Muscle layer of duodenum (tissue), 2 donors: ENCODE results near the gene KDM4C.

Source experiments
- H3K27ac ChIP-seq: one replicate; pipeline ENCODE4 v1.7.0; 2013; ENCODE audit warnings: mild to moderate bottlenecking, low read length
- H3K27me3 ChIP-seq: one replicate; pipeline ENCODE4 v1.7.0; 2013; ENCODE audit warnings: low read depth, mild to moderate bottlenecking, control low read depth, low read length
- H3K36me3 ChIP-seq, 2 donors: one replicate each; pipeline ENCODE4 v1.7.0; 2013; ENCODE audit warnings: low read length in 2 of 2, control low read depth in 1 of 2, mild to moderate bottlenecking in 1 of 2; ENCODE audit not compliant: insufficient read depth in 2 of 2, control insufficient read depth in 1 of 2
- H3K4me1 ChIP-seq, 2 donors: one replicate each; pipeline ENCODE4 v1.7.0; 2013; ENCODE audit warnings: low read length in 2 of 2, mild to moderate bottlenecking in 2 of 2, control low read depth in 1 of 2, moderate library complexity in 1 of 2; ENCODE audit not compliant: insufficient read depth in 2 of 2, control insufficient read depth in 1 of 2
- H3K4me3 ChIP-seq, 2 donors: one replicate each; pipeline ENCODE4 v1.7.0; 2013; ENCODE audit warnings: low read length in 2 of 2, low read depth in 1 of 2, mild to moderate bottlenecking in 1 of 2
- H3K9me3 ChIP-seq, 2 donors: one replicate each; pipeline ENCODE4 v1.7.0; 2013; ENCODE audit warnings: low read length in 2 of 2, control low read depth in 1 of 2, mild to moderate bottlenecking in 1 of 2; ENCODE audit not compliant: control insufficient read depth in 1 of 2
- donor health status: healthy.

KDM4C gene

GRCh38 chr9:7147121-7148090, 389.6 kb downstream of the KDM4C start:
- Histone ChIP-seq H3K4me3 (no peak overlapping the region), H3K9me3 (no peaks in the 10 kb centered on the region), H3K4me1 (peaks cover 0 to 20% of the 10 kb centered on the region in 2 donors), H3K36me3 (peaks cover 0 to 4% of the 10 kb centered on the region in 2 donors), H3K27me3 (no peaks in the 10 kb centered on the region), H3K27ac (no peak overlapping the region)

GRCh38 chr9:7148243-7148765, 390.5 kb downstream of the KDM4C start:
- Histone ChIP-seq H3K4me1 (peaks cover 0 to 20% of the 10 kb centered on the region in 2 donors), H3K27ac (no peak overlapping the region)

GRCh38 chr9:7149258-7149657, 391.5 kb downstream of the KDM4C start:
- H3K9me3 ChIP-seq = no peaks in the 10 kb centered on the region
- H3K4me1 ChIP-seq = peaks cover 0 to 20% of the 10 kb centered on the region in 2 donors
- H3K36me3 ChIP-seq = peaks cover 0 to 4% of the 10 kb centered on the region in 2 donors
- no peak overlapping the region for H3K4me3 ChIP-seq
- H3K27me3 ChIP-seq = no peaks in the 10 kb centered on the region
- H3K27ac ChIP-seq = no peak overlapping the region

More at GRCh38 chr9:7148243-7148765, 390.5 kb downstream of the KDM4C start:
- peaks cover 0 to 4% of the 10 kb centered on the region in 2 donors for H3K36me3 ChIP-seq
- no peaks in the 10 kb centered on the region for H3K27me3 ChIP-seq
- H3K9me3 ChIP-seq = no peaks in the 10 kb centered on the region
- H3K4me3 ChIP-seq = no peak overlapping the region

GRCh38 chr9:7150153-7150890, 392.5 kb downstream of the KDM4C start:
- no peaks in the 10 kb centered on the region for H3K36me3 ChIP-seq
- H3K9me3 ChIP-seq = no peaks in the 10 kb centered on the region
- no peak overlapping the region for H3K4me3 ChIP-seq
- peaks cover 0 to 20% of the 10 kb centered on the region in 2 donors for H3K4me1 ChIP-seq
- H3K27ac ChIP-seq = no peak overlapping the region
- H3K27me3 ChIP-seq = no peaks in the 10 kb centered on the region

GRCh38 chr9:7153134-7153533, 395.4 kb downstream of the KDM4C start:
- Histone ChIP-seq H3K36me3 (no peaks in the 10 kb centered on the region), H3K4me1 (no peaks in the 10 kb centered on the region), H3K9me3 (no peaks in the 10 kb centered on the region), H3K27me3 (no peaks in the 10 kb centered on the region), H3K27ac (no peak overlapping the region), H3K4me3 (no peak overlapping the region)

- H3K27ac ChIP-seq = no peak overlapping the region
- H3K4me3 ChIP-seq = no peak overlapping the region
- no peaks in the 10 kb centered on the region for H3K27me3 ChIP-seq
- no peaks in the 10 kb centered on the region for H3K36me3 ChIP-seq
- H3K9me3 ChIP-seq = no peaks in the 10 kb centered on the region
- no peaks in the 10 kb centered on the region for H3K4me1 ChIP-seq
Measured at GRCh38 chr9:7153566-7153965, 395.8 kb downstream of the KDM4C start.

GRCh38 chr9:7154003-7154619, 396.3 kb downstream of the KDM4C start:
- no peaks in the 10 kb centered on the region for H3K36me3 ChIP-seq
- no peaks in the 10 kb centered on the region for H3K27me3 ChIP-seq
- H3K4me3 ChIP-seq = no peak overlapping the region
- H3K9me3 ChIP-seq = no peaks in the 10 kb centered on the region
- no peak overlapping the region for H3K27ac ChIP-seq
- H3K4me1 ChIP-seq = no peaks in the 10 kb centered on the region

GRCh38 chr9:7154650-7155049, 396.9 kb downstream of the KDM4C start:
- Histone ChIP-seq H3K4me3 (no peak overlapping the region), H3K9me3 (no peaks in the 10 kb centered on the region), H3K27ac (no peak overlapping the region), H3K36me3 (no peaks in the 10 kb centered on the region), H3K4me1 (no peaks in the 10 kb centered on the region), H3K27me3 (no peaks in the 10 kb centered on the region)

GRCh38 chr9:7161469-7161868, 403.7 kb downstream of the KDM4C start:
- Histone ChIP-seq H3K4me3 (no peak overlapping the region), H3K27me3 (no peaks in the 10 kb centered on the region), H3K4me1 (no peaks in the 10 kb centered on the region), H3K36me3 (peaks cover 10 to 11% of the 10 kb centered on the region in 2 donors), H3K27ac (no peak overlapping the region), H3K9me3 (no peaks in the 10 kb centered on the region)

GRCh38 chr9:7163932-7164331, 406.2 kb downstream of the KDM4C start:
- no peak overlapping the region for H3K4me3 ChIP-seq
- H3K27me3 ChIP-seq = no peaks in the 10 kb centered on the region
- H3K27ac ChIP-seq = no peak overlapping the region
- H3K4me1 ChIP-seq = no peaks in the 10 kb centered on the region
- peaks cover 10 to 11% of the 10 kb centered on the region in 2 donors for H3K36me3 ChIP-seq
- H3K9me3 ChIP-seq = no peaks in the 10 kb centered on the region
